NT2/D1 (cell line): ENCODE data around the gene IKZF5.

Source experiments
- SUZ12 ChIP-seq: IDR thresholded peaks from 2 replicates; pipeline ENCODE4 v1.6.1; 2011; ENCODE audit not compliant: insufficient read length, insufficient read depth; ENCODE audit errors: extremely low read depth
- ZNF274 ChIP-seq: IDR thresholded peaks from 2 replicates; pipeline ENCODE4 v1.6.1; 2011; ENCODE audit warnings: mild to moderate bottlenecking, low read depth, low read length

DNA sequence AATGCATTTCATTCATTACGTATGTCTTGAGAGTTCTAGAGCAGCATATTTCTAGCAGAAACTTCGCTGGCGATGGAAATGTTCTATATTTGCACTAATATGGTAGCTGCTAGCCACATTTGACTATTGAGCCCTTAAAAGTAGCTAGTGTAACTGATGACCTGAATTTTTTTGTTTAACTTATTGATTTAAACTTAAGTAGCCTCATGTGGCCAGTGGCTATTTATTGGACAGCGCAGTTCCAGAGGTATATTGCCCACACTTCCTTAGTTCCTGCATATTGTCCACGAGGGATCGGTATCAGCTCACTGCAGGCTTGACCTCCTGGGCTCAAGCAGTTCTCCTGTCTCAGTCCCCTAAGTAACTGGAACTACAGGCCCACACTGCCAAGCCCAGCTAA, 24.7 kb downstream of the IKZF5 start:
- no peak for TF ChIP-seq SUZ12
- TF ChIP-seq ZNF274, result no peak
